WERI-Rb-1 (cell line): ENCODE measurements around the gene PRX.

ENCODE experiments used
- DNase-seq: peaks from one replicate; pipeline ENCODE4 v3.0.0-alpha.2; 2020
- H3K27ac ChIP-seq: fragments of 250-450 bp; sonication (Bioruptor Pico); 2 replicates; pipeline ENCODE4 v1.5.1; 2020; ENCODE audit warnings: mild to moderate bottlenecking, moderate library complexity
- H3K27me3 ChIP-seq: fragments of 250-450 bp; sonication (Bioruptor Pico); 2 replicates; pipeline ENCODE4 v1.5.1; 2021; ENCODE audit warnings: mild to moderate bottlenecking, low read depth, moderate library complexity; ENCODE audit not compliant: insufficient read depth, severe bottlenecking
- H3K36me3 ChIP-seq: fragments of 250-450 bp; sonication (Bioruptor Pico); 2 replicates; pipeline ENCODE4 v1.5.1; 2020; ENCODE audit warnings: mild to moderate bottlenecking, moderate library complexity
- H3K4me3 ChIP-seq: 2 replicates; pipeline ENCODE4 v1.5.1; 2011; ENCODE audit warnings: low read depth, mild to moderate bottlenecking, control low read depth, low read length
- H3K9me3 ChIP-seq: fragments of 250-450 bp; sonication (Bioruptor Pico); 2 replicates; pipeline ENCODE4 v1.5.1; 2021; ENCODE audit warnings: mild to moderate bottlenecking, moderate library complexity; ENCODE audit not compliant: severe bottlenecking
- CTCF ChIP-seq: IDR thresholded peaks from 2 replicates; pipeline ENCODE4 v1.5.1; 2011; ENCODE audit warnings: low read depth, mild to moderate bottlenecking, control low read depth, inconsistent platforms, low read length

PRX gene

DNA sequence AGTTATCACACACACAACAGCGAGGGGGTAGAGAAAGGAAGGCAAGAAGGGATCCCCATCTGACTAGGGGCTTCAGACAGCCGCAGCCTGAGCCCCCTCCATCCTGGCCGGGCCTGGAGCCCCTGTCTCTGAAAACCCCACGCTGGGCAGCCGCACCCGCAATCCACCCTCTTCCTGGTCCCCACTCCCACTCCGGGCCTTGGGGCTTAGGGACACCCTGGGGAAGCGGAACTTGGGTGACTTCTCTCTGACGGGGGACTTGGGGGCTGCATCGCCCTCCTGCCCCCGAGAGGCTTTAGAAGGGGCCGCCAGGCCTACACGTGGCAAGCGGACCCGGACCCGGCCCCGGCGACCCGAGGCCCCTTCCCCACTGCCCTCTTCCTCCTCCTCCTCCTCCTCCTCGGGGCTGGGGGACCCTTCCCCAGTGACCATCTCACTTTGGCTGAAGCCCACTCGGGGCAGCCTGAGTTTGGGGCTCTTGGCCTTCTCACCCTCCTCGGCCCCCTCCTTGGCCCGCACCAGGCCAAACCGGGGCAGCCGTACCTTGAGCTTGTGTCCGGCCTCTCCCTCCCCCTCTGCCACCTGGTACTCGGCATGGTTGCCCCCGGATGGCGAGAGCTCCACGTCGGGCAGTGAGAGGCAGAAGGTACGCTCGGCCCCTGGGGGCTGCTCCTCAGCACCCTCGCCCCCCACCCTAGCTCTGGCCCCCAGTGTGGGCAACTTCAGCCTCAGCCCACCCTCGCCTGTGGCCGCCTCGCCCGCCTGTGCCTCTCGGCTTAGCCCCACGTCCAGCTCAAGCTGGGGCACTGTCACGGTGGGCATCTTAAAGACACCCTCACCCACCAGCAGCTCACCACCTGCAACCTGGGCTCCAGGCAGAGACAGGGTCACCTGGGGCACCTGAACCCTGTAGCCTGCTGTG is 19.0 kb downstream of the PRX start:
- H3K27me3 ChIP-seq = no peaks in the 10 kb centered on the region
- TF ChIP-seq CTCF = no peak
- DNase-seq = no peak
- no peak overlapping the region for H3K27ac ChIP-seq
- H3K36me3 ChIP-seq = no peaks in the 10 kb centered on the region
- no peaks in the 10 kb centered on the region for H3K9me3 ChIP-seq
- H3K4me3 ChIP-seq = no peak overlapping the region

GRCh38 chr19:40392894-40393517 is 20.2 kb downstream of the PRX start:
- H3K27ac ChIP-seq = no peak overlapping the region
- no peak for DNase-seq
- TF ChIP-seq CTCF = no peak
- no peaks in the 10 kb centered on the region for H3K9me3 ChIP-seq
- no peaks in the 10 kb centered on the region for H3K27me3 ChIP-seq
- H3K36me3 ChIP-seq = no peaks in the 10 kb centered on the region
- no peak overlapping the region for H3K4me3 ChIP-seq

DNA sequence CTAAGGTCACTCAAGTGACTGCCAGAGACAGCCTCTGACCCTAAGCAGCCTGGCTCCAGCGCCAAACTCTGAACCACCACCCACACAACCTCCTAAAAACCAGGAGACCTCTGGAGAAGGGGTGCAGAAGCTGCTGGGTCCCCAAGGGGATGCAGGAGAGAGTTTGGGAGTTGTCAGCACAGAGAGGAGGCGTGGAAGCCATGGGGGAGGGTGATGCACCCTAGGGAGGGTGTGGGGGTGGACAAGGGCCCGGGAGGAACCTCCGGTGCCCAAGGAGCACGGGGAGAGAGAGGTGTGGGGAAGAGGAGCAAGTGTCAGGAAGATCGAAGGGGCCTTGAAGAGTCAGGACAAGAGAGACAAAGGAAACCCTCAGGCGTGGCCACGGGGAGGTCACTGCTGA is 21.1 kb downstream of the PRX start:
- Histone ChIP-seq H3K36me3 (no peaks in the 10 kb centered on the region), H3K9me3 (no peaks in the 10 kb centered on the region), H3K27ac (no peak overlapping the region), H3K4me3 (no peak overlapping the region), H3K27me3 (no peaks in the 10 kb centered on the region)
- no peak for DNase-seq
- TF ChIP-seq CTCF = no peak

DNA sequence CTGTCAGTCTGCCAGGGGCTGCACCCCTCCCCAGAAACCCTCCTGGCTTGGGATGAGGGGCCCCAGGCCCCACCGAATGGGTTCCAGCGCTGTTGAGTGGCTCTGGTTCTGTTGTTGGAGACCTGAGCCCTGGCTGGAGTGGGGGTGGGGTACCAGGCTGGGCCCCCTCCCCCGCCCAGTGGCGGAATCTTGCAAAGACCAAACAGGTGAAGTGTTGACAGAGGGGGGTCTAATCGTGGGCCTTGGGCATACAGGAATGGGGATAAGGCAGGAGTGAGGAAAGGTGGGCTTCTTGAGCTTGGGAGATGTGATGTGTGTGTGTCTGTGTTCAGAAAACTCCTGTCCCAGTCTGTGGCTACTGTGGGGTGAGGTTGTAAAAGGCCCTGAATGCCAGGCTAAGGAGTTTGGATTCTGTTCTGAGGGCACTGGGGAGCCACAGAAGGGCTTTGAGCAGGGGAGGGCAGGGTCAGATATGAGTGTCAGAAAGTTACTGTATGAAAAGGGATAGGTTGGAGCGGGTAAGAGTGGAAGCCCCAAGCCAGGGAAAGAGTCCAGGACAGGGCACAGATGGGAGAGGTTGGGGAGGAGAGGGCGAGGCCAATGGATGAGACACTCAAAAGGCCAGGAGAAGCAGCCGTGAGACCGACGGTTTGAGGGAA is 23.0 kb downstream of the PRX start, which contains the start of gene HIPK4:
HIPK4 (minus strand) TSS at position 98 of the 659 bp plus-strand sequence. CDS start 279 bp downstream, outside the sequence.
- no peak for TF ChIP-seq CTCF
- Histone ChIP-seq H3K36me3 (no peaks in the 10 kb centered on the region), H3K27me3 (no peaks in the 10 kb centered on the region), H3K27ac (no peak within 1 kb of the TSS), H3K4me3 (no peak within 1 kb of the TSS), H3K9me3 (no peaks in the 10 kb centered on the region)
- no peak for DNase-seq

- Histone ChIP-seq H3K36me3 (no peaks in the 10 kb centered on the region), H3K9me3 (no peaks in the 10 kb centered on the region), H3K4me3 (no peak overlapping the region), H3K27me3 (no peaks in the 10 kb centered on the region), H3K27ac (no peak overlapping the region)
- DNase-seq = no peak
- TF ChIP-seq CTCF = no peak
These were observed 23.6 kb downstream of the PRX start for GRCh38 chr19:40389404-40390083.
